HG03342 (cell line): ENCODE results near the gene GDAP2.

Experiments
- ATAC-seq: cut with Tn5 transposase; IDR thresholded peaks from one replicate; pipeline ENCODE4 v1.9.1; 2021; ENCODE audit warnings: mild to moderate bottlenecking, moderate library complexity; ENCODE audit not compliant: unreplicated experiment

Gene GDAP2

DNA sequence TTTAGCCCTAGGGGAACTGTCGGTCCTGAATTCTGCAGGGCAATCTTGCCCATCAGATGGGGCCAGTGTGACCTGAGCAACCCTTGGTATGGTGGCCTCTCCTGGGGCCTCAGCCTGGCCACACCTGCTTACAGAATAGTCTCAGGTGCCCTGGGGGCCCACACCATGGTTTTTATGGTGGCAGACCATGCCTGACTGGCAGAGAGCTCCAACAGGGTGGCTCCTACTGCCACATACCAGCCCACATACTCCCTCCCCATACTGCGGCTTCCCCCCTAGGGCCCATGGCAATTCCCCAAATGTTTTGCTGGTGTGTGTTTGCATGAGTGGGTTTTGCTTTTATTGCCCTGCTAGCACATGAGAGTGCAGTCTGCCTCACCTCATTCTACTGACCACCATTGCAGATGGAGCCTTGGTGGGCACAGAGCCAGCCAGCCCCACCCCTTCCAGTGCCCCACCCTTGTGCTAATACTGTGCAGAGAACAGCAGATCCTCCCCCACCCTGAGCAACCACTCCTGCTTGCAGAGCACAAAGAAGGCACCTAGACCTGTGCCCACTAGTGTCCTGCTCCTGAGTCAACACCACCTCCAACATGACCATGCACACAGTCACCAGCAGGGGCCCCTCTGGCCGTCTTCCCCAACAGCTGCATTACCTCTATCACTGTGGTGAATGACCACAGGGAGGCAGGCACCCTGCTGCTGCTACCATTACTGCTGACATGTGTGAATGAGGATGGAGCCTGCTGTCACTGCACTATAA, 86.8 kb downstream of the GDAP2 start:
- no peak for ATAC-seq

DNA sequence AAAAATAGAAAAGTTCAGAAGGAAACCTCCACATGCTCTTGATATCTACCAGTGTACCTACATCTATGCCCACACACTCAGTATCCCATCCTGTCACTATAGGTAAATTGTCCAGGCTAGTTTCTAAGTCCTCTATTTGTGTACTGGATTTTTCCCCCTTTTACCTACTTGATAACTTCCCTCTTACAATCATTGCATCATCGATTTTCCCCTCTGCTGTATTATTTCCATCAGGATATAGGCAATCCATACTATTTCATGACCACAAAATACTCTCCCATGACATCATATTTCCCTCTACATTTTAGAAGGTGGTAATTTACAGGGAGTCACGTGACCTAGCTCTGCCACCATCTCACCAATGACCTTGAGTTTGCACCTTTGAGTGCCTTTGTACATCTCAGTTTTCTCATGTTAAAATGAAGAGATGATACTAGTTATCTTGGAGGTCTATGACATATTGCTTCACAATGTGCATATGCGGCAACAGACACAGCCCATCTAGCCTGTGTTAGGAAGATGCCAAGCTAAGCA, 88.2 kb downstream of the GDAP2 start:
- ATAC-seq = no peak

DNA sequence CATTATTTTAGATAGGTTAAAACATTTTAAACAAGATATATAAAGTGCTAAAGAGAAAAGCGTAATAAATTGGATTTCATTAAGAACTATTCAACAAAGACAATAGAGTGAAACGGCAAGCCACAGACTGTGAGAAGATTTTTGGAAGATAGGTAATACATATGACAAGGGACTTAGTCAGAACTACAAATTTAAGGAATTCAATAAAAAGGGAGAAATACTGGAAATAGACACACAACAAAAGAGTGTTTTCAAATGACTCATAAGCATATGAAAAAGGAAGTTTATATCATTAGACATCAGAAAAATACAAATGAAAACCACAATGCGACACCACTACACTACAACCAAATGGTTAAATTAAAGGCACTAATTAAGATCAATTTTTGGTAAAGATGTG, 90.5 kb downstream of the GDAP2 start:
- ATAC-seq = no peak

DNA sequence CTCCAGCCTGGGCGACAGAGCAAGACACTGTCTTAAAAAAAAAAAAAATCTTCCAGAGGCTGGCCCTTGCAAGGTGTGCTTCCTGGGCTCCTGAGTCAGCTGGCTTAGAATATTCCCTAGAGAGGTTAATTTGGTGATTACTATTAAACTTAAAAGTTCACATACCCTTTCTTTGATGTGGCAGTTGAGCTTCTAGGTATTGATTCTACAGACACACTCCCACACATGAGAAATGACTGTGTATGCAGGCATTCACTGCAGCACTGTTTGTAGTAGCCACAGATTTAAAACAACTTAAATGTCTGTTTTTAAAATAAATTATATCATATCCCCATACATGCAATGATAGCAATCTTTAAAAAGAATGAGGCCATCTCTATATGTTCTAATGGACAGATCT, 93.4 kb downstream of the GDAP2 start:
- ATAC-seq = no peak

DNA sequence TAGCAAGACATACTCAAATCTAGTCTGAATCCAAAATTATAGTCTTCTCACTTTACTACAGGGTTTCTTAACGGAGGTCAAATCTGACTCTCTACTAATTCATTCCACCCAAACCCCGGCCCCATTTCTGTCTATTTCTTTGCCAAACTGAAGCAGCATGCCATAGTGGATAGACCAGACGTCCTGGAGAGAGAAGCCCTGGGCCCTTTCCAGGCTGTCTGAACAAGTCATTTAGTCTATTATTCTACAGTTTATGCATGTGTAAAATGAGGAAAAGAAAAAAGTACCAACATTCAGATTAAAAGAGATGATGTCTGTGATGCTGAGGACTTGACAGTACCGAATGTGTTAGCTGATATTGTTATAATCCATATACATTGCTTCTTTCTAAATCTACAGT, 95.0 kb downstream of the GDAP2 start:
- no peak for ATAC-seq

DNA sequence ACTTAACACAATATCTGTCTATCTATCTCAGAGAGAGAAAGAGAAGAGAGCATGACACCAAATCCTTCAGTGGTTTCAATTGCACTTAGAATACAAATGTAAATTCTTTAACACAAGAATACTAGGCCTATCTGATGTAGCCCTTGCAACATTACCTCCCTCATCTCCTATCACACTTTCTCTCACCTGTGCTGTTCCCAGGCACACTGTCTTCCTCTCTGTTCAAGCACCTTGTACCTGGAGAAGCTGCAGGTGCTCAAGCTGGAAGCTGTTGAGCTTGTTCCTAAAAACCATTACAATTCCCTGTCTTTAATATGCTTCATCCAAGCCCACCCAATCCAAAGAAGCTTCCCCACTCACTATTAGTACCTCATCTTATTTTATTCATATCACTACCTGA, 97.0 kb downstream of the GDAP2 start:
- ATAC-seq = no peak

DNA sequence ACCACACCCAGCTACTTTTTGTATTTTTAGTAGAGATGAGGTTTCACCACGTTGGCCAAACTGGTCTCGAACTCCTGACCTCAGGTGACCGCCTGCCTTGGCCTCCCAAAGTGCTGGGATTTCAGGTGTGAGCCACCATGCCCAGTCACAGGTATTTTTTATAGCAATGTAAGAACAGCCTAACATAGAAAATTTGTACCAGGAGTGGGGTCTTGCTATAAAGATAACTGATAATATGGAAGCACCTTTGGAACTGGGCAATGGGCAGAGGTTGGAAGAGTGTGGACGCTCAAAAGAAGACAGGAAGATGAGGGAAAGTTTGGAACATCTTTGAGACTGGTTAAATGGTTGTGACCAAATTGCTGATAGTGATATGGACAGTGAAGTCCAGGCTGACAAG, 99.2 kb downstream of the GDAP2 start:
- ATAC-seq = no peak

DNA sequence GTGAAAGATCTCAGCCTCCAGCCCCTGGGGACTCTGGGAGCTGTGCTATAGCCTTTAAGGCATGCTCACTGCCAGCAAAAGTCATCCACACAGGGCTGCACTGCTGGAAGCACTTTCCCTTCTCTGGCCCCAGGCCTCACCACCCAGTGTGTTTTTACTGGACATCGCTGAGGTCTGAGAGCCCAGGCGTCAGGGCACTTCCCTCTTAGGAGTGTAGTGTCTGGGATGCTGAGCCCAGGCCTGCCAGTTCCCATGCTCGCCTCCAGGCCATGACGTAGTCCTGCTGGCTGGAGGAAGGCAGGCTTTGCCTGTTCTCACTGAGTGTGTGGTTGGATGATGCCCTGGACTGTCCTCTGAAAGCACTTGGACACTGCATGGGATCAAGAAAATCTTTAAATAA, 101.2 kb downstream of the GDAP2 start:
- no peak for ATAC-seq

DNA sequence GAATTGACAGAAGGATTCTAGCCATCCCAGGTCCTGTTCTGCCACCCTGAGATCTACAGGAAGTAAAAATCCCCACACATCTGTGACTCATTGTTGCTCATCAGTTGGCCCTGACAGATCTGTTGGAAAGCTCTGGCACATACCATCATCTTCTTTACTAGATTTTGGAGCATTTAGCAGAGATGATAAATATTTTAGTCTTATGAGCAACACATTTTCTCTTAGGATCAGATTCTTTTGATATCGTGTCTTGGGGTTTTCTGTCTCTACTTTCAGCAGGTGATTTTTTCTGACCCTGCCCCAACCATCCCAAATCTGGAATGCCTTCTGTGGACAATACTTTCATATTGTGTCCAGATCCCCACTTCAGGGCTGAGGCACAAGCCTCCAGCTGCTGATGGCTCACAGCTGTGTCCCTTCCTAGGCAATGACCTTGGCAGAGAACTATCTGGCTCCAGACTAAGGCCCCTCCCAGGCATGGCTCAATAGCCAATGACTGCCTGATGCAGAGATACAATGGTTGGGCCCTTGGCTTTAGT, 102.8 kb downstream of the GDAP2 start:
- ATAC-seq = no peak

DNA sequence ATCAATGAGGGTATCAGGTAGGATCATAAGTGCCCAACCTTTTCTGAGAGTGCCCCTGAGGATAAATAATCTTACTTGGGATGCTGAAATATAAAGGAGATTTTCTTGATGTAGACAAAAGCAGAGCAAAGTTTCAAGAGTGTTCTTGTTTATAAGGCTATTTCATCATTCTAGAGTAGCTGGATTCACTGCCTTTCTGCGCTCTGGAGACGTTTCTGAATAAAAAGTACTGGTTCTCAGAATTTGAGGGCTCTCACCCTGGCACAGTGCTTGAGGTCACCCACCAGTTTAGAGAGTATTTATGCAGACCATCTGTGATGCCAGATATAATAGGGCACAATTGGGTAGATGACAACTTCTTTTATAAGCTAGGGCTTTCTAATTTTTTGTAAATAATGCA, 103.3 kb downstream of the GDAP2 start:
- no peak for ATAC-seq

DNA sequence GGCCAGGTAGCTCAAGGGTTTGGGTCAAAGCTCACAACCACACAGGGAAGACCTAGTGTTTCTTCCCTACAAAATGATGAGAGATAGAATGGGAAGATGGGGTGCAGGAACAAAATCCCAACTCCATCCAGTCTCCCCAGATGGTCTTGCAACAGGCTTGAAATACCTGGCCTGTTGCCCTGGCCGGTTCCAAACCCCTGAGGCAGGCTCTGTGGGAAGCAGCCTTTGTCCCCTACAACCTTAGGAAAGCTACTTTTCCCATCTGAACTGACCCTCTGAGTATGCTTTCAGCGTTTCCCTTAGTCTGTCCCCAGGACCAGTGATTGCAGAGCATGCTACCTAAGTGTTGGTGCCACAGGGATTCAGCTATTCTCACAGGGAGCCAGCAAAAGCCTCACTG, 104.0 kb downstream of the GDAP2 start:
- ATAC-seq = no peak

DNA sequence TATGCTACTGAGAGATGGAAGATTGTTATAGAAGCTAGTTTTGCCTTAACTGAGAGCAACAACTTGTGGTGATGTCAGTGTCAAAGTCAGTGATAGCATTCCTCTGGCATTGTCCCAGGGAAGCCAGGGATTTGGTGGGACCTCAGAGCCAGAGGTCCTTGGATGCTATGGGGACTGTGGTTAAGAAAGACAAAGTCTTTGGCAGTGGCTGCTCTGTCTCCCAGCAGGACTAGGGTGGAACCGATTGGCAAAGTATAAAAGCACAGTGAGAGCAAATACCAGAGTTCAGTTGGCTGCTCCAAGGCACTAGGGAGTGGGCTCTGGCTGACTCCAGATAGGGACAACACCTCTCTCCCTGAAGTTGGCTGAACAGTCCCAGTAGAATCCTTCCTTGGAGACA, 104.8 kb downstream of the GDAP2 start:
- no peak for ATAC-seq

DNA sequence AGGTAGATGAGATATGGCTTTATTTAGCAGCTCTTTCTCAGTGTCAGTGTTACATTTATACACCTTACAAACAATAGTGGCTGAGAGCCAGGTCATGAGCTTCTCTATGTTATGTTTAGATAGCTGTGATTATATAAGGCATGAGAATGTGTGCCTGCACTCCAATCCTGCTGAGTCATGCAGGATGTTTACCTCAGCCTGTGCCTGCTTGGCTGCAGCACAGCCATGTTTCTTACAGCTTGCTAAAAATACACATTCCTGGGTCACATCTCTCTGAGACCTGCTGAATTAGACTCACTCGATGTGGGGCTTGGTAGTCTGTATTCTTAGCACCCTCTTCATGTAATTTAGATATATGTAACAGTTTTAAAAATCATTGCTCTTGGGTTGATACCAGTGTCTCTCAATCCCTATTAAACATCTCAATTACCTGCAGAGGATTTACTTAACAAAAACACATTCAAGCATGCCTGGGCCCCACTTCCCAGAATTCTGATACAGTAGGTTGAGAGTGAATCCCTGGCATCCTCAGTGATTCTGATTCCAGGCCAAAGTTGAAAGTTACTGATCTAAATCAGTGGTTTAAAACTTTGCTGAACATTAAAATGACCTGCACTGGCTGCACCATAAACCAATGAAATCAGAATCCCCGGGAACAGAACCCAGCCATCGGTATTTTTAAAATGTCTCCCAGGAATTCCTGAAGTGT, 107.5 kb downstream of the GDAP2 start:
- ATAC-seq = no peak

DNA sequence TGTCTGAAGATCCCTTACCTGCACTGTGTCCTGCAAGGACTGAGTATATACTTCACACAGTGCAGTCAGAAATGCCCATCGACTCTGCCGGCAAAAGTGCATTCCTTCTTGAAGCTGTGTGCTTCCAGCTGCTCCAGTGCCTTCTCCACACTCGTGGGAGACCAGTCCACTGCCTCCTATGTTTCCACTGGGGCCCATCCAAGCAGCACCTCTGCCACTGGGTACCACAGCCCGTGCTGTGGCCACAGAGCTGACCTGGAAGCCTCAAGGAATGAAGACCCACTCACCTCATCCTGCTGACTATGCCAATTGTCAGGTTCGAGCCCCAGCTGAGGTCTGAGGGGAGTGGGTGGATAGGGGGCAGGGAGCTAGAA, 108.1 kb downstream of the GDAP2 start:
- no peak for ATAC-seq

DNA sequence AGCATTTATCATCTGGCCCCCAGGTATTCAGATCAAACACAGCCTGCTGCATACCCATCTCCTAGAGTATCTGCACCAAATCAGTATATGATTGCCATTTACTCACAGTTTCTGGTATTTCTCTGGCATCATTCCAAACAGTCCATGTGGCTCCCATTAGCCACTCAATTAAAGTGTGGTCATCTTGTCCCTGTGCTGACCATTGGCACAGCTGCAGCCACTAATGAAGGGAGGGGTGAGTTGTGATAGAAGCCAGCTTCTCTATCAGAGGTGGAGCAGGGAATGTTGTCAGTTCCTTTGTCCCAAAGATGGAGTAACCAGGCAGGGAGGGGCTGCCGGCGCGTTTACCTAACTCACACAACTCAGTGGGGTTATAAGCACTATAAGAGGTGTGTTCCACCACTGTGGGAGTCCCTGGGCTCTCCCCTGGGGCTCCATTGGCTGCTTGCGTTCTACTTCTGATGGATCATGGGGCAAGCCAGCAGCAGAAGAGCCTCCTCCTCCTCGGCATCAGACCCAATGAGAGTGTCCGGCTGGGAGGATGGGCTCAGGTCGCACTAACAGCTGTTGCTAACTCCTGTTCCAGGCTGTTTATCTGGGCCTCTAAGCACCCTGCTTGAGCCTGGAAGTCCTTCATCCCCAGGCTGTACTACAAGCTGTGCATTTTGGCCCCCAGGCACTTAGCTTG, 108.6 kb downstream of the GDAP2 start:
- no peak for ATAC-seq

DNA sequence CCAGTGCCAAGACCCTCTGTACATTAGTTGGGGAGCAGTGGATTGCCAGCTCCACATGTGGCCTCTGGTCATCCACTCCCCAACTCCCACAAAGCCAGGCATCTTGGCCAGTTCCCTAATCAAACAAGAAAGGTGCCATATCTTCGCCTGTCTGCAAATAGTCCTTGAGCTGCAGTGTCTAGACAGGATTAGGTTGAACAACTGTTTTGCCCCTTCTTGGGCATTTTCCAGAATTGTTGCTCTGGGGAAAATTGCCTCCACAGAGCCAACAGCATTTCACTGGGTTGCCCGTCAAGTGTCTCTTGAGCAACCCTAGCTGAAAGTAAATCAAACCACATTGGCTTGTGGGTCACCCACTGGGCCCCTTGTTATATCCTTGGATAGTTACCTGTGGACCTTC, 109.3 kb downstream of the GDAP2 start:
- no peak for ATAC-seq

DNA sequence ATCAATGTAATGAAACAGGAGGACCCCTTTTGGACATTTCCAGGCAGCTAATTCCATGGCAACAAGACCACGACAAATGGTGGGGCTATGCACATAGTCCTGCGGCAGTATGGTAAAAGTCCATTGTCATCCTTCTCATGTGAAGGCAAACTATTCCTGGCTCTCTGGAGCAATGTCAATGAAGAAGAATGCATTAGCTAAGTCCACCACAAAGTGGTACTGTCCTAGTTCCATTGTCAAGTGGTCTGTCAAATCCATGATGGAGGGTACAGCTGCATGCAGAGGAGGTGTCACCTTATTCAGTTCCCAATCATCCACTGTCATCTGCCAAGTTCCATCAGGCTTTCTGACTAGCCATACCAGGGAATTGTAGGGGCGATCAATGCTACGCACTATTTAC, 110.1 kb downstream of the GDAP2 start:
- no peak for ATAC-seq

DNA sequence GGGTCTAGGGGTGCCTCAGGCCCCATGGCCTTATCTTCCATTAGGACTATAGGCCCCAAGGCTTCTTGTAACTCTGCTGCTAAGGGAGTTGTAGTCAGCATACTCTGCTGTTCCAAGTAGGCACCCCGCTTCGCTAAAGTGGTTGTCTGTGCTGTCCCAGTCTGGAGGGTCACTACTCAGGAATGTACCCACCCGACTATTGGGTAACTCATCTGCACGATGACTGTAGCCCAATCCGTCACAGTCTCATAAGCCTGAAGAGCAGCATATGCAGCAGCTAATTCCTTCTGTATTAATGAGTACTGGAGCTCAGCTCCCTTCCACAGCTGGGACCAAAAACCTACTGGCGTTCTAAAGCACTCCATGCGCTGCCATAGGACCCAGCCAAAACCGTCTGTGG, 111.0 kb downstream of the GDAP2 start:
- ATAC-seq = no peak

DNA sequence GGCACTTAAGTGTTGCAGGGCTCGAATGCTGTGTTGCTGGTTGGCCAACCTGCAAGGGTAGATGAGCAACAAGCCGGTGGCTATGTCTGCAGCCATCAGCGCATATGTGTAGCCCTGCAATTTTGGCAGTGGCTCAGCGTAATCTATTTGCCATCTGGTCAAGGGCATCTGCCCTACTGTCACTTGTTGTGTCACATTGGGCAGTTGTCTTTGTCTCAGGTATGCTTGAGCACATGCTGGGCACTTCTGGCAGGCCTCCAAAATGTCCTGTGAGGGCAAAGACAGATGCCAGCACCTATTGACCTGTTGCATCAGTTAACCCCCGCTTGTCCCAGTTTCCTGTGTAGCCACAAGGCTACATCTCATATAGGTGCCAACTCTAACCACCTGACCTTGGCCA, 111.8 kb downstream of the GDAP2 start:
- no peak for ATAC-seq

DNA sequence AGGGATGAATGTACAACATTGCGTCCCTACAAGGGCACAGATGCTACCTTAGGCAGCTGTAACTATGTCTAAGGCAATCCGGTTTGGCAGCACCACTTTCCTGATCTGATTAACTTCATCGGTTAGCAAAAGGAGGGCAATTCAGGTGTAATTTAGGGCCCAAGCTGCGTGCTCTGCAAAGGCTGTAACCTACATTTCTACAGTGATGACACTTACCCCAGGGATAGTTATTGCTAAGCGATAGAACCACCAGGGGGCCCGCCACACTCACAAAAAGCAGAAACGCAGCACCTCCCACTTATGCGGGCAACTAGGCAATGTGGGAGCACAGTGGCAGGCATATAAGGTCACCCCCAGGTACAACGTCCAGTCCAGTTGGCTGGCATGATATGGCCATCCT, 113.5 kb downstream of the GDAP2 start:
- ATAC-seq = no peak
